GM19240 (cell line): ENCODE data around the gene FBLN5.

Experiments
- DNase-seq: peaks from one replicate; pipeline ENCODE4 v3.0.0; 2011; ENCODE audit warnings: low spot score; ENCODE audit not compliant: insufficient read length

FBLN5 gene

GRCh38 chr14:91946622-91947474, 646 bp downstream of the FBLN5 start:
- no peak for DNase-seq

GRCh38 chr14:91945751-91946621, 1.5 kb downstream of the FBLN5 start:
- DNase-seq = no peak

GRCh38 chr14:91942946-91943345, 4.5 kb downstream of the FBLN5 start:
- no peak for DNase-seq

- DNase-seq = no peak
These were observed 5.4 kb downstream of the FBLN5 start for GRCh38 chr14:91942128-91942527.

GRCh38 chr14:91940209-91940608, 7.3 kb downstream of the FBLN5 start:
- DNase-seq = no peak

- no peak for DNase-seq
These were observed 11.9 kb downstream of the FBLN5 start for GRCh38 chr14:91935586-91935985.

GRCh38 chr14:91934554-91935285, 12.8 kb downstream of the FBLN5 start:
- no peak for DNase-seq

GRCh38 chr14:91931478-91932088, 15.9 kb downstream of the FBLN5 start:
- DNase-seq = no peak

- DNase-seq = no peak
These were observed 17.8 kb downstream of the FBLN5 start for GRCh38 chr14:91929700-91930099.

- no peak for DNase-seq
These were observed 19.7 kb downstream of the FBLN5 start for GRCh38 chr14:91927800-91928199.

GRCh38 chr14:91927191-91927590, 20.3 kb downstream of the FBLN5 start:
- DNase-seq = no peak

- no peak for DNase-seq
These were observed 21.2 kb downstream of the FBLN5 start for GRCh38 chr14:91926131-91926890.

- DNase-seq = no peak
These were observed 21.8 kb downstream of the FBLN5 start for GRCh38 chr14:91925727-91926121.

- no peak for DNase-seq
These were observed 22.3 kb downstream of the FBLN5 start for GRCh38 chr14:91925001-91925726.

GRCh38 chr14:91920526-91920925, 27.0 kb downstream of the FBLN5 start:
- no peak for DNase-seq

GRCh38 chr14:91919814-91920213, 27.7 kb downstream of the FBLN5 start:
- no peak for DNase-seq

- no peak for DNase-seq
These were observed 29.2 kb downstream of the FBLN5 start for GRCh38 chr14:91918186-91918883.

- DNase-seq = no peak
These were observed 35.5 kb downstream of the FBLN5 start for GRCh38 chr14:91912035-91912434.

- DNase-seq = peak; percentile 55
These were observed 35.9 kb downstream of the FBLN5 start for GRCh38 chr14:91911474-91912032.
